ENCODE measurements around the gene TRIL.

TRIL gene

GRCh38 chr7:28983396-28984190 is 25.5 kb upstream of the TRIL start:
- DNase-seq (ENCODE audit: low spot score), result no peak

GRCh38 chr7:28981161-28981465 is 23.0 kb upstream of the TRIL start:
- no peak for DNase-seq (ENCODE audit: low spot score)

- DNase-seq (ENCODE audit: low spot score), result no peak
These were observed 22.5 kb upstream of the TRIL start for GRCh38 chr7:28980451-28981160.

- DNase-seq (ENCODE audit: low spot score), result no peak
These were observed 21.6 kb upstream of the TRIL start for GRCh38 chr7:28979776-28980175.

GRCh38 chr7:28977881-28978280 is 19.8 kb upstream of the TRIL start:
- DNase-seq (ENCODE audit: low spot score), result no peak

GRCh38 chr7:28976022-28976421 is 17.9 kb upstream of the TRIL start:
- DNase-seq (ENCODE audit: low spot score), result no peak

GRCh38 chr7:28973591-28973990 is 15.5 kb upstream of the TRIL start:
- DNase-seq (ENCODE audit: low spot score), result no peak

- DNase-seq (ENCODE audit: low spot score), result no peak
These were observed 5.9 kb upstream of the TRIL start for GRCh38 chr7:28964056-28964455.

GRCh38 chr7:28961972-28962371 is 3.8 kb upstream of the TRIL start:
- no peak for DNase-seq (ENCODE audit: low spot score)

GRCh38 chr7:28960071-28960840 is 2.1 kb upstream of the TRIL start:
- no peak for DNase-seq (ENCODE audit: low spot score)

- DNase-seq (ENCODE audit: low spot score), result no peak
These were observed 834 bp upstream of the TRIL start for GRCh38 chr7:28958980-28959347.

GRCh38 chr7:28957751-28958234 is 337 bp downstream of the TRIL start:
- DNase-seq (ENCODE audit: low spot score), result no peak

GRCh38 chr7:28957064-28957750 is 923 bp downstream of the TRIL start:
- DNase-seq (ENCODE audit: low spot score), result no peak

GRCh38 chr7:28956608-28957063 is 1.5 kb downstream of the TRIL start:
- no peak for DNase-seq (ENCODE audit: low spot score)

GRCh38 chr7:28955718-28956607 is 2.2 kb downstream of the TRIL start:
- no peak for DNase-seq (ENCODE audit: low spot score)

- no peak for DNase-seq (ENCODE audit: low spot score)
These were observed 2.8 kb downstream of the TRIL start for GRCh38 chr7:28955356-28955717.

GRCh38 chr7:28954946-28955345 is 3.2 kb downstream of the TRIL start:
- no peak for DNase-seq (ENCODE audit: low spot score)

- no peak for DNase-seq (ENCODE audit: low spot score)
These were observed 3.7 kb downstream of the TRIL start for GRCh38 chr7:28954471-28954870.

- no peak for DNase-seq (ENCODE audit: low spot score)
These were observed 4.5 kb downstream of the TRIL start for GRCh38 chr7:28953633-28954032.

- DNase-seq (ENCODE audit: low spot score), result no peak
These were observed 16.0 kb downstream of the TRIL start for GRCh38 chr7:28942168-28942567.

- no peak for DNase-seq (ENCODE audit: low spot score)
These were observed 16.5 kb downstream of the TRIL start for GRCh38 chr7:28941633-28942032.
